H7 (cell line): ENCODE measurements around the gene SAMD3. TPM values are rescaled to one million over a fixed set of nuclear protein-coding genes. Genes with fewer than 3 reads are reported as not detected.
A peak's percentile ranks its signal among the peaks of the same experiment; 100 is the strongest.
"Not testable (repeated sequence)": the region's sequence is repeated elsewhere in the genome, so short reads cannot be mapped to it uniquely, and the experiment has no call there.

Source experiments
- DNase-seq: peaks from one replicate; pipeline ENCODE4 v3.0.0; 2012
- H3K27me3 ChIP-seq: 2 replicates; pipeline ENCODE4 v1.6.0; 2011; ENCODE audit warnings: mild to moderate bottlenecking, low read length; ENCODE audit not compliant: control insufficient read depth, insufficient read depth
- H3K36me3 ChIP-seq: replicated peaks from 2 replicates; pipeline ENCODE4 v1.5.1; 2011; ENCODE audit warnings: low read length; ENCODE audit not compliant: control insufficient read depth, insufficient read depth
- H3K4me3 ChIP-seq: 2 replicates; pipeline ENCODE4 v1.5.1; 2011; ENCODE audit warnings: low read depth, mild to moderate bottlenecking, control low read depth, low read length, moderate library complexity; ENCODE audit not compliant: insufficient read depth
- total RNA-seq: library from RNA; depleted of rRNA; stranded (reverse); fragments of >200 nt; shearing (Covaris generic); gene quantifications from 2 replicates; pipeline ENCODE4 v1.2.3, GENCODE V29; 2014; rRNA removed

Gene SAMD3
- total RNA-seq = 2.8 and 11.5 TPM in 2 replicates

GRCh38 chr6:130222775-130223174 lies at the start of gene SAMD3:
Gene SAMD3, minus strand, starts transcription at chr6:130222951. Its CDS starts 7,678 bp downstream, at chr6:130215273.
- H3K4me3 ChIP-seq = no peak within 1 kb of the TSS
- no peak for DNase-seq
- H3K27me3 ChIP-seq = no peaks in the 10 kb centered on the region
- H3K36me3 ChIP-seq = no peaks in the 10 kb centered on the region

- Histone ChIP-seq H3K4me3 (no peak overlapping the region), H3K27me3 (no peaks in the 10 kb centered on the region), H3K36me3 (no peaks in the 10 kb centered on the region; the same call in 1 of the 2 replicates)
- DNase-seq = no peak
These were observed 47.4 kb upstream of the SAMD3 start for GRCh38 chr6:130269969-130270635.

GRCh38 chr6:130265553-130265952 lies 42.8 kb upstream of the SAMD3 start:
- DNase-seq, H3K27me3 ChIP-seq, H3K4me3 ChIP-seq, H3K36me3 ChIP-seq: not testable (repeated sequence)

GRCh38 chr6:130262008-130262407 lies 39.3 kb upstream of the SAMD3 start:
- Histone ChIP-seq H3K4me3 (no peak overlapping the region), H3K36me3 (no peaks in the 10 kb centered on the region), H3K27me3 (no peaks in the 10 kb centered on the region)
- no peak for DNase-seq

GRCh38 chr6:130261558-130261957 lies 38.8 kb upstream of the SAMD3 start:
- not testable (repeated sequence) for H3K4me3 ChIP-seq, H3K27me3 ChIP-seq, H3K36me3 ChIP-seq, DNase-seq

GRCh38 chr6:130260614-130261241 lies 38.0 kb upstream of the SAMD3 start:
- H3K36me3 ChIP-seq, H3K27me3 ChIP-seq, H3K4me3 ChIP-seq, DNase-seq: not testable (repeated sequence)

- H3K4me3 ChIP-seq, H3K27me3 ChIP-seq, H3K36me3 ChIP-seq, DNase-seq: not testable (repeated sequence)
These were observed 37.3 kb upstream of the SAMD3 start for GRCh38 chr6:130260050-130260462.

GRCh38 chr6:130259557-130259956 lies 36.8 kb upstream of the SAMD3 start:
- DNase-seq = no peak
- Histone ChIP-seq H3K27me3 (no peaks in the 10 kb centered on the region), H3K4me3 (no peak overlapping the region), H3K36me3 (no peaks in the 10 kb centered on the region)

GRCh38 chr6:130259140-130259539 lies 36.4 kb upstream of the SAMD3 start:
- Histone ChIP-seq H3K4me3 (no peak overlapping the region), H3K36me3 (no peaks in the 10 kb centered on the region), H3K27me3 (no peaks in the 10 kb centered on the region)
- DNase-seq = no peak

GRCh38 chr6:130252527-130253237 lies 29.9 kb upstream of the SAMD3 start:
- DNase-seq = no peak
- no peaks in the 10 kb centered on the region for H3K36me3 ChIP-seq
- H3K4me3 ChIP-seq = no peak overlapping the region

GRCh38 chr6:130245267-130245666 lies 22.5 kb upstream of the SAMD3 start:
- Histone ChIP-seq H3K4me3 (no peak overlapping the region), H3K36me3 (no peaks in the 10 kb centered on the region), H3K27me3 (no peaks in the 10 kb centered on the region)
- DNase-seq = no peak

More at GRCh38 chr6:130252527-130253237, 29.9 kb upstream of the SAMD3 start:
- H3K27me3 ChIP-seq = no peaks in the 10 kb centered on the region

GRCh38 chr6:130244728-130245127 lies 22.0 kb upstream of the SAMD3 start:
- H3K36me3 ChIP-seq = no peaks in the 10 kb centered on the region
- no peak overlapping the region for H3K4me3 ChIP-seq
- H3K27me3 ChIP-seq = no peaks in the 10 kb centered on the region
- DNase-seq = no peak

- H3K4me3 ChIP-seq = no peak overlapping the region
- no peaks in the 10 kb centered on the region for H3K27me3 ChIP-seq
- no peak for DNase-seq
- no peaks in the 10 kb centered on the region for H3K36me3 ChIP-seq
These were observed 17.5 kb upstream of the SAMD3 start for GRCh38 chr6:130240232-130240631.

- DNase-seq = no peak
- Histone ChIP-seq H3K36me3 (no peaks in the 10 kb centered on the region), H3K27me3 (no peaks in the 10 kb centered on the region), H3K4me3 (no peak overlapping the region)
These were observed 17.0 kb upstream of the SAMD3 start for GRCh38 chr6:130239755-130240154.

GRCh38 chr6:130233330-130233729 lies 10.6 kb upstream of the SAMD3 start:
- Histone ChIP-seq H3K27me3 (no peaks in the 10 kb centered on the region), H3K4me3 (no peak overlapping the region), H3K36me3 (no peaks in the 10 kb centered on the region)
- peak; percentile 6 for DNase-seq
